Measurements from ENCODE around the gene DSG1.

Gene DSG1

DNA sequence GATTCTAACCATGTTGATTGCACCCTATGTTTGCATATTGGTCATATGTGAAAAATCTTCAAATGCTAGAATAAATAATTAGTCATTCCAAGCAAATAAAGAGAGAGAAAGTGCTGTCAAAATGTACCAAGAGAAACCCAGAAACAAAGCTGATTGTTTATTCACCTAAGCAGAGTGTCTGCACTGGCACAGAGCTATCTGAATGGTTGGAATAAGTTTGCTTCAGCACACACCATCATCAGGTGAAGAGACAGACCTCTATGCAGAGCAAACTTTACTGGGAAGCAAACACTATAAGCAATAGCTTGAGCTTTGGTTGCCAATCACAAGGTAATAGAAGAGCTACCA is 84.0 kb downstream of the DSG1 start:
- no peak overlapping the region for H3K9ac ChIP-seq (ENCODE audit: low read length)

DNA sequence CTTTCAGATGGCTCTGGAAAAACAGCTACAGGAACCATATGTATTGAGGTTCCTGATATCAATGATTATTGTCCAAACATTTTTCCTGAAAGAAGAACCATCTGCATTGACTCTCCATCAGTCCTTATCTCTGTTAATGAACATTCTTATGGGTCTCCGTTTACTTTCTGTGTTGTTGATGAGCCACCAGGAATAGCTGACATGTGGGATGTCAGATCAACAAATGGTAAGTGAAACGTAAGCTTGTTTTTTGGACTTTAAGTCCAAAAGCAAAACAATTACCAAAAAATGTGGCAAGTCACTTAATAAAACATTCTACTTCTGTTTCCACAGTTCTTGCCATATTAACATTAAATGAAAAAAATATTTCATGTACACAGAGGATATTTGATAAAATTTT is 85.4 kb downstream of the DSG1 start:
- Histone ChIP-seq H3K4me1 (ENCODE audit: low read length) (no peaks in the 10 kb centered on the region), H3K9ac (ENCODE audit: low read length) (no peak overlapping the region), H3F3A (ENCODE audit: insufficient read depth, low read length) (no peaks in the 10 kb centered on the region), H3K4me2 (ENCODE audit: low read depth, low read length) (no peak overlapping the region), H2AFZ (ENCODE audit: low read length) (no peak overlapping the region), H3K79me2 (ENCODE audit: low read length) (no peaks in the 10 kb centered on the region), H3K27ac (ENCODE audit: low read length) (no peak overlapping the region), H3K9me2 (replicated peaks; ENCODE audit: insufficient read depth, low read length) (no peaks in the 10 kb centered on the region), H3K27me3 (replicated peaks; ENCODE audit: insufficient read depth, low read length) (no peaks in the 10 kb centered on the region), H3K36me3 (replicated peaks; ENCODE audit: insufficient read depth, low read length) (no peaks in the 10 kb centered on the region), H3K9me3 (replicated peaks; ENCODE audit: insufficient read depth, low read length) (no peaks in the 10 kb centered on the region), H3K4me3 (ENCODE audit: low read length) (no peak overlapping the region), H4K20me1 (ENCODE audit: insufficient read depth, low read length) (no peaks in the 10 kb centered on the region)
- DNase-seq = no peak
- TF ChIP-seq EZH2phosphoT487 (IDR thresholded peaks at IDR 0.05; ENCODE audit: low read length) (no peak), EZH2 (optimal IDR thresholded peaks at IDR 0.05; ENCODE audit: low read depth, low read length) (no peak)
- TF ChIP-seq, protein P1, sequence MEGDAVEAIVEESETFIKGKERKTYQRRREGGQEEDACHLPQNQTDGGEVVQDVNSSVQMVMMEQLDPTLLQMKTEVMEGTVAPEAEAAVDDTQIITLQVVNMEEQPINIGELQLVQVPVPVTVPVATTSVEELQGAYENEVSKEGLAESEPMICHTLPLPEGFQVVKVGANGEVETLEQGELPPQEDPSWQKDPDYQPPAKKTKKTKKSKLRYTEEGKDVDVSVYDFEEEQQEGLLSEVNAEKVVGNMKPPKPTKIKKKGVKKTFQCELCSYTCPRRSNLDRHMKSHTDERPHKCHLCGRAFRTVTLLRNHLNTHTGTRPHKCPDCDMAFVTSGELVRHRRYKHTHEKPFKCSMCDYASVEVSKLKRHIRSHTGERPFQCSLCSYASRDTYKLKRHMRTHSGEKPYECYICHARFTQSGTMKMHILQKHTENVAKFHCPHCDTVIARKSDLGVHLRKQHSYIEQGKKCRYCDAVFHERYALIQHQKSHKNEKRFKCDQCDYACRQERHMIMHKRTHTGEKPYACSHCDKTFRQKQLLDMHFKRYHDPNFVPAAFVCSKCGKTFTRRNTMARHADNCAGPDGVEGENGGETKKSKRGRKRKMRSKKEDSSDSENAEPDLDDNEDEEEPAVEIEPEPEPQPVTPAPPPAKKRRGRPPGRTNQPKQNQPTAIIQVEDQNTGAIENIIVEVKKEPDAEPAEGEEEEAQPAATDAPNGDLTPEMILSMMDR (IDR thresholded peaks at IDR 0.05; ENCODE audit: low read length) = no peak

More for the DNA sequence above, 84.0 kb downstream of the DSG1 start:
- H3K9me3 ChIP-seq (replicated peaks; ENCODE audit: insufficient read depth, low read length) = no peaks in the 10 kb centered on the region
- H4K20me1 ChIP-seq (ENCODE audit: insufficient read depth, low read length) = no peaks in the 10 kb centered on the region
- no peak overlapping the region for H3K4me2 ChIP-seq (ENCODE audit: low read depth, low read length)
- H3K36me3 ChIP-seq (replicated peaks; ENCODE audit: insufficient read depth, low read length) = no peaks in the 10 kb centered on the region
- H3K4me1 ChIP-seq (ENCODE audit: low read length) = no peaks in the 10 kb centered on the region
- no peaks in the 10 kb centered on the region for H3F3A ChIP-seq (ENCODE audit: insufficient read depth, low read length)
- no peak overlapping the region for H3K4me3 ChIP-seq (ENCODE audit: low read length)
- DNase-seq = no peak
- TF ChIP-seq EZH2 (optimal IDR thresholded peaks at IDR 0.05; ENCODE audit: low read depth, low read length) = no peak
- TF ChIP-seq EZH2phosphoT487 (IDR thresholded peaks at IDR 0.05; ENCODE audit: low read length) = no peak
- no peaks in the 10 kb centered on the region for H3K79me2 ChIP-seq (ENCODE audit: low read length)
- H2AFZ ChIP-seq (ENCODE audit: low read length) = no peak overlapping the region
- no peaks in the 10 kb centered on the region for H3K9me2 ChIP-seq (replicated peaks; ENCODE audit: insufficient read depth, low read length)
- no peak overlapping the region for H3K27ac ChIP-seq (ENCODE audit: low read length)
- no peaks in the 10 kb centered on the region for H3K27me3 ChIP-seq (replicated peaks; ENCODE audit: insufficient read depth, low read length)
